Spinal cord (tissue), 10 donors: Measurements from ENCODE around the gene EVC. TPM values are rescaled to one million over a fixed set of nuclear protein-coding genes. Genes with fewer than 3 reads are reported as not detected.

Experiments used
- DNase-seq, 6 donors: peaks; one replicate each; pipeline versions ENCODE4 v3.0.0 to v3.0.0-alpha.2; 2013 to 2015; ENCODE audit warnings: low spot score in 6 of 6, low read depth in 4 of 6
- H3K27ac ChIP-seq: one replicate; pipeline ENCODE4 v1.5.1; 2013; ENCODE audit warnings: low read depth, low read length, control low read depth
- H3K27me3 ChIP-seq: one replicate; pipeline ENCODE4 v1.6.1; 2013; ENCODE audit warnings: low read length; ENCODE audit not compliant: control insufficient read depth, insufficient read depth
- H3K36me3 ChIP-seq: one replicate; pipeline ENCODE4 v1.6.1; 2013; ENCODE audit warnings: low read length; ENCODE audit not compliant: control insufficient read depth, insufficient read depth
- H3K4me1 ChIP-seq: one replicate; pipeline ENCODE4 v1.6.1; 2013; ENCODE audit warnings: low read length; ENCODE audit not compliant: control insufficient read depth, insufficient read depth
- H3K4me3 ChIP-seq: one replicate; pipeline ENCODE4 v1.5.1; 2013; ENCODE audit warnings: low read depth, low read length, control low read depth
- H3K9me3 ChIP-seq: one replicate; pipeline ENCODE4 v1.6.1; 2013; ENCODE audit warnings: low read length; ENCODE audit not compliant: control insufficient read depth, insufficient read depth
- WGBS: methylation state at CpG from one replicate; pipeline ENCODE4 v1.1.5; 2013; ENCODE audit warnings: missing lambda C conversion rate; ENCODE audit not compliant: insufficient coverage; 5-methylcytosine and 5-hydroxymethylcytosine counted together
- polyA plus RNA-seq, 2 donors: library from polyadenylated mRNA; unstranded; fragments of 120-200 nt; gene quantifications; one replicate each; pipeline ENCODE4 v1.2.1, GENCODE V29; 2013; ENCODE audit not compliant: insufficient read length in 2 of 2
- total RNA-seq, 2 donors: library from RNA; depleted of rRNA in 1 of 2; stranded (reverse); fragments of 120-200 nt in 1 of 2; fragments of >200 nt in 1 of 2; gene quantifications; one replicate each; pipeline versions ENCODE4 v1.2.3 to v1.2.4, GENCODE V29; 2013 to 2014
- donor health status: healthy.

The EVC gene
- total and polyA plus RNA-seq, 4 donors: 9.9 to 20.8 (median 10.5) TPM

DNA sequence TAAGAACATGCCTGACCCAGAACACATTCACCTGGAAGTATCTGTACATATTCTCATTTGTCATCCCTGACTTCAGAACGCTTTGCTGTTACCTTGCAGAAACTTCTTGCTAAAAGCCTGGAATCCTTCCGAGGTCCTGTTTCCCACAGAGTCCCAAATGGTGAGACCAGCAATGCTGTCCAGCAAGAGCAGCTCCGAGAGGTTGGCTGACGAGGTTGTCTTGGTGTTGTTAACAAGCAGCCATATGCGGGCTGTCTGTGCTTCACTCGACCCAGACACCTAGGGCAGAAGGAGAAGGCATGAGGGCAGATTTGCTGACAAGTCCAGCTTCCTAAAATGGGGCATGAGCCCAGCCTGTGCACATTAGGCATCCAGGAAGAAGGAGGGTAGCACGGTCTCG lies 21.9 kb upstream of the EVC start:
- WGBS: 90% methylated on average over 6 of the region's 8 CpGs
- peaks cover 25% of the 10 kb centered on the region for H3K36me3 ChIP-seq

GRCh38 chr4:5691491-5692132 lies 19.4 kb upstream of the EVC start:
- no peak for DNase-seq
- Histone ChIP-seq H3K4me1 (peaks cover 3% of the 10 kb centered on the region), H3K27me3 (no peaks in the 10 kb centered on the region), H3K27ac (no peak overlapping the region), H3K36me3 (peaks cover 17% of the 10 kb centered on the region), H3K4me3 (no peak overlapping the region), H3K9me3 (no peaks in the 10 kb centered on the region)
- WGBS: 89% methylated on average over 6 of the region's 7 CpGs

More for the DNA sequence above, 21.9 kb upstream of the EVC start:
- H3K4me1 ChIP-seq: peaks cover 3% of the 10 kb centered on the region
- H3K4me3 ChIP-seq: no peak overlapping the region
- peaks cover 2% of the 10 kb centered on the region for H3K9me3 ChIP-seq
- no peak for DNase-seq
- H3K27me3 ChIP-seq: no peaks in the 10 kb centered on the region
- H3K27ac ChIP-seq: no peak overlapping the region

- 100% methylated on average over 1 of the region's 4 CpGs for WGBS
- H3K36me3 ChIP-seq: peaks cover 10% of the 10 kb centered on the region
Measured at GRCh38 chr4:5693871-5694270, 17.1 kb upstream of the EVC start.

GRCh38 chr4:5696341-5696740 lies 14.7 kb upstream of the EVC start:
- no peak overlapping the region for H3K4me3 ChIP-seq
- 93% methylated on average over 11 of the region's 11 CpGs for WGBS
- no peaks in the 10 kb centered on the region for H3K27me3 ChIP-seq
- peaks cover 10% of the 10 kb centered on the region for H3K36me3 ChIP-seq
- H3K4me1 ChIP-seq: no peaks in the 10 kb centered on the region
- no peaks in the 10 kb centered on the region for H3K9me3 ChIP-seq
- DNase-seq: no peak
- H3K27ac ChIP-seq: no peak overlapping the region

More at GRCh38 chr4:5693871-5694270, 17.1 kb upstream of the EVC start:
- Histone ChIP-seq H3K27me3 (no peaks in the 10 kb centered on the region), H3K9me3 (no peaks in the 10 kb centered on the region), H3K27ac (no peak overlapping the region), H3K4me3 (no peak overlapping the region), H3K4me1 (peaks cover 3% of the 10 kb centered on the region)
- no peak for DNase-seq

DNA sequence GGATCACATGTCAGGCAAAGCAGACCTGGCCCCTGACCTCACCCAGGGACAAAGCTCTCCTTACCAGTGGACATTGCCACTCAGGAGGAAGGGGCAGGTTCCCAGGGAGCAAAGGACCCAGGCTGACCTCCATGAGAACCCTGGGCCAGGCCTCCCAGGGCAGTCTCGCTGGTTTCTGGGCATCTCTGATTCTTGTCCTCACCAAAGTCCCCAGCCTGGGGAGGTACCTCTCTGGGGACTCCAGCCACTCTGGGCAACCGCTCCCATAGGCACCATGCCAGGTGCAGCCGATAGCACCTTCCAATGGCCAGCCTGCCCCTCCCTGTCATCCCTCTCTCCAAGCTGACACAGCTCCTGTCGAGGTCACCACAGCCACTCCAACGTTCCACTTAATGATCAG lies 10.5 kb upstream of the EVC start:
- Histone ChIP-seq H3K9me3 (no peaks in the 10 kb centered on the region), H3K4me3 (no peak overlapping the region), H3K27ac (no peak overlapping the region), H3K27me3 (no peaks in the 10 kb centered on the region), H3K4me1 (no peaks in the 10 kb centered on the region), H3K36me3 (peaks cover 6% of the 10 kb centered on the region)
- DNase-seq: no peak
- 90% methylated on average over 5 of the region's 5 CpGs for WGBS

- peaks cover 2% of the 10 kb centered on the region for H3K27me3 ChIP-seq
- H3K36me3 ChIP-seq: no peaks in the 10 kb centered on the region
- no peak overlapping the region for H3K27ac ChIP-seq
- no peak overlapping the region for H3K4me3 ChIP-seq
- no peak for DNase-seq
- H3K4me1 ChIP-seq: peaks cover 5% of the 10 kb centered on the region
- no peaks in the 10 kb centered on the region for H3K9me3 ChIP-seq
- 94% methylated on average over 8 of the region's 8 CpGs for WGBS
Measured at GRCh38 chr4:5701971-5702370, 9.0 kb upstream of the EVC start.

GRCh38 chr4:5703831-5704230 lies 7.2 kb upstream of the EVC start:
- WGBS: 96% methylated on average over 5 of the region's 5 CpGs
- H3K4me1 ChIP-seq: peaks cover 23% of the 10 kb centered on the region

DNA sequence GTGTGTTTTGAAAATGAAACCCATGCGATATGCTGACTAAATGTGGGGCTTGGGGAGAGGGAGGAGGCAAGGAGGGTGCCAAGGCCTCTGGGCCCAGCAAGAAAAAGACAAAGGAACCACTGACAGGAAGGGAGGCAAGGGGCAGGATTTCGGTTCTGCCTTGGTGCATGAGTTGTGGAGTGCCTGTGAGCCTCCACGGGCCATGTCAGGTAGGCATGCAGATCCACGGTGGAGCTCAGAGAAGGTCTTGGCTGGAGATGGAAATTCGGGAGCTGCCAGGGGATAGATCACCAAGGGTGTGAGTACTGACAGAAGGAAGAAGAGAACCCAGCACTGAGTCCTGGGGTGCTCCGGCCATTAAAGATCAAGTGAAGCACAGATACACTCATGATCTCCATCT lies 6.7 kb upstream of the EVC start:
- WGBS: 89% methylated on average over 6 of the region's 6 CpGs
- no peak for DNase-seq
- Histone ChIP-seq H3K9me3 (no peaks in the 10 kb centered on the region), H3K36me3 (no peaks in the 10 kb centered on the region), H3K27me3 (peaks cover 21% of the 10 kb centered on the region), H3K27ac (no peak overlapping the region), H3K4me3 (no peak overlapping the region), H3K4me1 (peaks cover 26% of the 10 kb centered on the region)

More at GRCh38 chr4:5703831-5704230, 7.2 kb upstream of the EVC start:
- Histone ChIP-seq H3K4me3 (no peak overlapping the region), H3K36me3 (no peaks in the 10 kb centered on the region), H3K9me3 (no peaks in the 10 kb centered on the region), H3K27ac (no peak overlapping the region), H3K27me3 (peaks cover 20% of the 10 kb centered on the region)
- DNase-seq: no peak

- Histone ChIP-seq H3K36me3 (no peaks in the 10 kb centered on the region), H3K27ac (no peak overlapping the region), H3K4me1 (peaks cover 28% of the 10 kb centered on the region), H3K27me3 (peaks cover 27% of the 10 kb centered on the region), H3K4me3 (no peak overlapping the region), H3K9me3 (no peaks in the 10 kb centered on the region)
- 97% methylated on average over 3 of the region's 5 CpGs for WGBS
- no peak for DNase-seq
Measured at GRCh38 chr4:5705647-5706320, 5.2 kb upstream of the EVC start.
